GM18508 (cell line): ENCODE data around the gene RALGDS.

Experiments
- ATAC-seq: cut with Tn5 transposase; IDR thresholded peaks from one replicate; pipeline ENCODE4 v1.9.1; 2021; ENCODE audit warnings: moderate number of reproducible peaks; ENCODE audit not compliant: insufficient read depth, unreplicated experiment

RALGDS gene

GRCh38 chr9:133108794-133109641, 12.0 kb downstream of the RALGDS start:
- ATAC-seq = no peak

- no peak for ATAC-seq
These were observed 12.9 kb downstream of the RALGDS start for GRCh38 chr9:133107961-133108793.

GRCh38 chr9:133107245-133107722, 13.8 kb downstream of the RALGDS start:
- no peak for ATAC-seq

GRCh38 chr9:133106511-133107244, 14.4 kb downstream of the RALGDS start:
- no peak for ATAC-seq

GRCh38 chr9:133105461-133105770, 15.6 kb downstream of the RALGDS start:
- ATAC-seq = no peak

- ATAC-seq = no peak
These were observed 16.2 kb downstream of the RALGDS start for GRCh38 chr9:133104718-133105460.

- ATAC-seq = no peak
These were observed 17.0 kb downstream of the RALGDS start for GRCh38 chr9:133103987-133104505.

GRCh38 chr9:133103183-133103986, 17.7 kb downstream of the RALGDS start:
- no peak for ATAC-seq

GRCh38 chr9:133102190-133103021, 18.6 kb downstream of the RALGDS start:
- ATAC-seq = no peak

- ATAC-seq = no peak
These were observed 19.5 kb downstream of the RALGDS start for GRCh38 chr9:133101356-133102189.

- ATAC-seq = no peak
These were observed 20.3 kb downstream of the RALGDS start for GRCh38 chr9:133100506-133101355.

- no peak for ATAC-seq
These were observed 21.1 kb downstream of the RALGDS start for GRCh38 chr9:133099726-133100505.

GRCh38 chr9:133098871-133099270, 22.2 kb downstream of the RALGDS start:
- no peak for ATAC-seq

- ATAC-seq = no peak
These were observed 22.8 kb downstream of the RALGDS start for GRCh38 chr9:133098104-133098754.

GRCh38 chr9:133094842-133095393, 26.1 kb downstream of the RALGDS start:
- ATAC-seq = no peak
